WERI-Rb-1 (cell line): ENCODE results near the gene FAM20B.

Experiments
- DNase-seq: peaks from one replicate; pipeline ENCODE4 v3.0.0-alpha.2; 2020
- H3K27ac ChIP-seq: fragments of 250-450 bp; sonication (Bioruptor Pico); 2 replicates; pipeline ENCODE4 v1.5.1; 2020; ENCODE audit warnings: mild to moderate bottlenecking, moderate library complexity
- H3K27me3 ChIP-seq: fragments of 250-450 bp; sonication (Bioruptor Pico); 2 replicates; pipeline ENCODE4 v1.5.1; 2021; ENCODE audit warnings: mild to moderate bottlenecking, low read depth, moderate library complexity; ENCODE audit not compliant: insufficient read depth, severe bottlenecking
- H3K36me3 ChIP-seq: fragments of 250-450 bp; sonication (Bioruptor Pico); 2 replicates; pipeline ENCODE4 v1.5.1; 2020; ENCODE audit warnings: mild to moderate bottlenecking, moderate library complexity
- H3K4me3 ChIP-seq: 2 replicates; pipeline ENCODE4 v1.5.1; 2011; ENCODE audit warnings: low read depth, mild to moderate bottlenecking, control low read depth, low read length
- H3K9me3 ChIP-seq: fragments of 250-450 bp; sonication (Bioruptor Pico); 2 replicates; pipeline ENCODE4 v1.5.1; 2021; ENCODE audit warnings: mild to moderate bottlenecking, moderate library complexity; ENCODE audit not compliant: severe bottlenecking
- CTCF ChIP-seq: IDR thresholded peaks from 2 replicates; pipeline ENCODE4 v1.5.1; 2011; ENCODE audit warnings: low read depth, mild to moderate bottlenecking, control low read depth, inconsistent platforms, low read length

FAM20B gene

GRCh38 chr1:179052776-179053175 is 27.1 kb downstream of the FAM20B start:
- DNase-seq, result no peak
- Histone ChIP-seq H3K27ac (no peak overlapping the region), H3K9me3 (peaks cover 4% of the 10 kb centered on the region), H3K4me3 (no peak overlapping the region), H3K36me3 (peaks cover 42% of the 10 kb centered on the region), H3K27me3 (no peaks in the 10 kb centered on the region)
- no peak for TF ChIP-seq CTCF

- H3K36me3 ChIP-seq, result peaks cover 42% of the 10 kb centered on the region
- no peak overlapping the region for H3K4me3 ChIP-seq
Observed at GRCh38 chr1:179053486-179053885, 27.8 kb downstream of the FAM20B start.

GRCh38 chr1:179055937-179056336 is 30.2 kb downstream of the FAM20B start:
- Histone ChIP-seq H3K9me3 (peaks cover 4% of the 10 kb centered on the region), H3K36me3 (peaks cover 37% of the 10 kb centered on the region), H3K27me3 (no peaks in the 10 kb centered on the region), H3K4me3 (no peak overlapping the region), H3K27ac (no peak overlapping the region; the same call in 1 of the 2 replicates)
- DNase-seq, result no peak
- TF ChIP-seq CTCF, result no peak

More at GRCh38 chr1:179053486-179053885, 27.8 kb downstream of the FAM20B start:
- Histone ChIP-seq H3K27ac (no peak overlapping the region), H3K27me3 (no peaks in the 10 kb centered on the region), H3K9me3 (peaks cover 4% of the 10 kb centered on the region)
- no peak for DNase-seq
- no peak for TF ChIP-seq CTCF

- Histone ChIP-seq H3K4me3 (no peak overlapping the region), H3K27me3 (no peaks in the 10 kb centered on the region), H3K9me3 (peaks cover 4% of the 10 kb centered on the region), H3K36me3 (peaks cover 51% of the 10 kb centered on the region), H3K27ac (no peak overlapping the region)
- DNase-seq, result no peak
- no peak for TF ChIP-seq CTCF
Observed at GRCh38 chr1:179058487-179059483, 33.1 kb downstream of the FAM20B start.

DNA sequence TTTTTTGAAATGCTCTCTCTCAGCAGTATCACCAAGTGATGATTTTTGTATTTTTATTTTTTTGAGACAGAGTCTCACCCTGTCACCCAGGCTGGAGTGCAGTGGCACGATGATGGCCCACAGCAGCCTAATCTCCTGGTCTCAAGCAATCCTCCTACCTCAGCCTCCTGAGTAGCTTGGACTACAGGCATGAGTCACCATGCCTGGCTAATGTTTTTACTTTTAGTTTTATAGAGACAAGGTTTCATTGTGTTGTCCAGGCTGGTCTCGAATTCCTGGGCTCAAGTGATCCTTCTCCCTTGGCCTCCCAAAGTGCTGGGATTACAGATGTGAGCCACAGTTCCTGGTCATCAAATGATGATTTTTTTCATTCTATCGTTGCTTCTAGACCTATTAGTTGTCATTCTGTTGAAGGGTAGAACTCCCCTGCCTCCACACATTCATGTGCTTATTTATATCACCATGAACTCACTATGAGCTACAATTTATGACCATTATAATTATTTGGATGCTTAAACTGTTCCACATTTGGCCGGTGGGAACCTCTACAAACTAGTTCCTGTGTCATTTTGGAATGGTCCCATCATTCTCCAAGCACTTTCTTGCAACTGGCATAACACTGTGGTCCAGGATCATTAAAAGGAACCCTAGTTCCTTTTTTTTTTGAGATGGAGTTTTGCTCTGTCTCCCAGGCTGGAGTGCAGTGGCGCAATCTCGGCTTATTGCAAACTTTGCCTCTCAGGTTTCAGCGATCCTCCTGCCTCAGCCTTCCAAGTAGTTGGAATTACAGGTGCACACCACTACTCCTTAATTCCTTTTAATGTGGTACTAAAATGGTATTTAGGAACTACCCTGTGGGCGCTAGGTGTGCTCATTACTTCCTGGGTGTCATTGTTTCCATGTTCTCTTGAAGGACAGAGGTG is 35.9 kb downstream of the FAM20B start:
- H3K4me3 ChIP-seq, result no peak overlapping the region
- no peak overlapping the region for H3K27ac ChIP-seq
- no peaks in the 10 kb centered on the region for H3K27me3 ChIP-seq
- DNase-seq, result no peak
- peaks cover 59% of the 10 kb centered on the region for H3K36me3 ChIP-seq
- peaks cover 2% of the 10 kb centered on the region for H3K9me3 ChIP-seq
- TF ChIP-seq CTCF, result no peak
